DND-41 (cell line): ENCODE measurements around the gene PMF1.

Source experiments
- ATAC-seq: fragments of 200-7000 bp; cut with Tn5 transposase; 3 replicates; pipeline ENCODE4 v1.9.1; 2021; ENCODE audit warnings: low read depth; ENCODE audit not compliant: insufficient read depth
- DNase-seq: peaks from one replicate; pipeline ENCODE4 v3.0.0-alpha.2; 2020
- H2AFZ ChIP-seq: 2 replicates; pipeline ENCODE4 v1.6.0; 2012; ENCODE audit warnings: low read depth, low read length
- H3K27ac ChIP-seq: 2 replicates; pipeline ENCODE4 v1.5.1; 2012; ENCODE audit warnings: low read length, inconsistent platforms
- H3K27me3 ChIP-seq: fragments of 200-600 bp; sonication (generic); 2 replicates; pipeline ENCODE4 v1.6.0; 2012; ENCODE audit warnings: low read length, mild to moderate bottlenecking, inconsistent platforms; ENCODE audit not compliant: insufficient read depth, poor library complexity
- H3K36me3 ChIP-seq: 2 replicates; pipeline ENCODE4 v1.5.1; 2012; ENCODE audit warnings: low read length, inconsistent platforms; ENCODE audit not compliant: insufficient read depth
- H3K4me1 ChIP-seq: 2 replicates; pipeline ENCODE4 v1.5.1; 2012; ENCODE audit warnings: mild to moderate bottlenecking, low read length; ENCODE audit not compliant: insufficient read depth
- H3K4me2 ChIP-seq: 2 replicates; pipeline ENCODE4 v1.6.0; 2012; ENCODE audit warnings: mild to moderate bottlenecking, moderate library complexity, low read length, inconsistent platforms; ENCODE audit not compliant: insufficient read depth
- H3K4me3 ChIP-seq, 2 experiments: fragments of 200-600 bp in 1 of 2; shearing (Covaris generic) in 1 of 2; 2 replicates each; pipeline ENCODE4 v1.5.1; 2012 to 2016; ENCODE audit warnings: inconsistent platforms in 2 of 2, low read length in 2 of 2, mild to moderate bottlenecking in 2 of 2, low read depth in 1 of 2, moderate library complexity in 1 of 2
- H3K79me2 ChIP-seq: 2 replicates; pipeline ENCODE4 v1.6.0; 2012; ENCODE audit warnings: low read length, inconsistent platforms; ENCODE audit not compliant: insufficient read depth
- H3K9ac ChIP-seq: 2 replicates; pipeline ENCODE4 v1.6.0; 2012; ENCODE audit warnings: low read depth, mild to moderate bottlenecking, inconsistent platforms, low read length, moderate library complexity
- H3K9me3 ChIP-seq: 2 replicates; pipeline ENCODE4 v1.5.1; 2012; ENCODE audit warnings: low read length, moderate library complexity, mild to moderate bottlenecking, inconsistent platforms; ENCODE audit not compliant: insufficient read depth, severe bottlenecking
- H4K20me1 ChIP-seq: 2 replicates; pipeline ENCODE4 v1.6.0; 2012; ENCODE audit warnings: low read length; ENCODE audit not compliant: insufficient read depth
- CTCF ChIP-seq: IDR thresholded peaks from 2 replicates; pipeline ENCODE4 v1.5.1; 2012; ENCODE audit warnings: borderline replicate concordance, low read length, moderate library complexity, mild to moderate bottlenecking; ENCODE audit not compliant: poor library complexity, severe bottlenecking; ENCODE audit errors: extremely low read depth
- EZH2 ChIP-seq: IDR thresholded peaks from 3 replicates; pipeline ENCODE4 v1.6.1; 2012; ENCODE audit warnings: borderline replicate concordance, low read depth, mild to moderate bottlenecking, moderate library complexity, low read length, inconsistent platforms; ENCODE audit not compliant: severe bottlenecking

PMF1 gene

GRCh38 chr1:156247460-156248322 is 34.9 kb downstream of the PMF1 start, which contains the start of gene PAQR6:
Gene PAQR6 (minus strand): TSS chr1:156248056. CDS start chr1:156246731, 1,325 bp downstream.
- Histone ChIP-seq H3K4me1 (no peaks in the 10 kb centered on the region), H3K4me2 (no peak within 1 kb of the TSS), H3K9ac (no peak within 1 kb of the TSS), H4K20me1 (peaks cover 17% of the 10 kb centered on the region), H3K4me3 (no peak within 1 kb of the TSS), H3K36me3 (peaks cover 40% of the 10 kb centered on the region), H3K79me2 (no peaks in the 10 kb centered on the region), H3K27ac (no peak within 1 kb of the TSS), H2AFZ (no peak within 1 kb of the TSS), H3K9me3 (no peaks in the 10 kb centered on the region), H3K27me3 (no peaks in the 10 kb centered on the region)
- ATAC-seq = peak; percentile 17; the same call in 2 of the 3 replicates
- no peak for DNase-seq
- TF ChIP-seq CTCF (no peak), EZH2 (no peak)

GRCh38 chr1:156248323-156248683 is 35.5 kb downstream of the PMF1 start:
- H2AFZ ChIP-seq = no peak overlapping the region
- no peak overlapping the region for H3K9ac ChIP-seq
- no peak overlapping the region for H3K27ac ChIP-seq
- H3K4me1 ChIP-seq = no peaks in the 10 kb centered on the region
- H3K27me3 ChIP-seq = no peaks in the 10 kb centered on the region
- H3K4me3 ChIP-seq = no peak overlapping the region
- H3K4me2 ChIP-seq = no peak overlapping the region
- H3K36me3 ChIP-seq = peaks cover 46% of the 10 kb centered on the region
- ATAC-seq = 0 out of 3 replicates have a peak, but pooled peaks have one; percentile 1
- H3K9me3 ChIP-seq = no peaks in the 10 kb centered on the region
- DNase-seq = no peak
- no peaks in the 10 kb centered on the region for H3K79me2 ChIP-seq
- H4K20me1 ChIP-seq = peaks cover 17% of the 10 kb centered on the region
- TF ChIP-seq CTCF (no peak), EZH2 (no peak)

- TF ChIP-seq EZH2 = no peak
- no peak for TF ChIP-seq CTCF
- Histone ChIP-seq H3K27me3 (no peaks in the 10 kb centered on the region), H3K27ac (no peak overlapping the region), H3K4me2 (no peak overlapping the region), H3K4me1 (no peaks in the 10 kb centered on the region), H3K4me3 (no peak overlapping the region), H3K9ac (no peak overlapping the region), H4K20me1 (peaks cover 17% of the 10 kb centered on the region), H3K36me3 (peaks cover 59% of the 10 kb centered on the region), H3K9me3 (no peaks in the 10 kb centered on the region), H3K79me2 (no peaks in the 10 kb centered on the region), H2AFZ (no peak overlapping the region)
- ATAC-seq (no peak), DNase-seq (no peak)
Measured at GRCh38 chr1:156249593-156249992, 36.8 kb downstream of the PMF1 start.
